HL-60/S4 treated with retinoic acid at 250 ng/mL for 4 days and 3 days (cell line): Measurements from ENCODE around the gene EGR2.
"Not testable (repeated sequence)": the region's sequence is repeated elsewhere in the genome, so short reads cannot be mapped to it uniquely, and the experiment has no call there.

Experiments used
- in situ Hi-C: fragments of 300-500 bp; cut with MboI; formaldehyde crosslinking; loops from 2 replicates; pipeline ENCODE4 v1.7.0; 2022; ENCODE audit warnings: low sequenced_read_pairs

The EGR2 gene

DNA sequence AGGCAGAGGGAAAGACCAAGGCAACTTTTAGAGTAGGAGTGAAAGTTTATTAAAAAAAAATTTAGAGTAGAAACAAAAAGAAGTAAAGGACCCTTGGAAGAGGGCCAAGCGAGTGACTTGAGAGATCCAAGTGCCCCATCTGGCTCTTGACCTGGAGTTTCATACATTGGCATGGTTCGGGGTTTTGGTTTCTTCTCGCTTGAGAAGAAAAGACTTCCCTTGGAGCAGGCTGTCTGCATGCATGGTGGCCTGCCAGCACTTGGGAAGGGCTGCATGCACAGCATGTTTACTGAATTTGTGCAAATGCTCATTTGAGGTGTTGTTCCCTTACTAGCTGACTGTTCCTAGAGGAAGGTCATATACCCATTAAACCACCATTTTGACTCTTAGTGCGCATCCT, 20.4 kb downstream of the EGR2 start:
- in situ Hi-C loops = no loop called here

DNA sequence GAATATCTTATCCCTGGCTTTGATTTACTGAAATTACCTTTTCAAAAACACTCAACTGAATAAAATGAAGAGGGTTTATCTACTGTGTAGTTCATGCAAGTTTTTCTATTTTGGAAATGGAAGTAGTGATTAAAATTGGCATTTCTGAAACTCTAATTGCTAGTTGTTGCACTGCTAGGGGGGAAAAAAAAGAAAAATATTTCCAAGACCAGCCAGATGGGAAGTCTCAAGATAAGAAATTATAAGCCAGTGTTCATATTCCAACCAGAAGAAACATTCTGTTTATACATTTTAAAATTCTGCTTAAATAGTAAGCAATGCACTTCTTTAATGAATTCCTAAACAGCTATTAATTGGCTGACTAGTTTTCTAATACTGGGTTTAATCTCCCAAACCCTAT, 21.1 kb downstream of the EGR2 start:
- in situ Hi-C loops = no loop called here

DNA sequence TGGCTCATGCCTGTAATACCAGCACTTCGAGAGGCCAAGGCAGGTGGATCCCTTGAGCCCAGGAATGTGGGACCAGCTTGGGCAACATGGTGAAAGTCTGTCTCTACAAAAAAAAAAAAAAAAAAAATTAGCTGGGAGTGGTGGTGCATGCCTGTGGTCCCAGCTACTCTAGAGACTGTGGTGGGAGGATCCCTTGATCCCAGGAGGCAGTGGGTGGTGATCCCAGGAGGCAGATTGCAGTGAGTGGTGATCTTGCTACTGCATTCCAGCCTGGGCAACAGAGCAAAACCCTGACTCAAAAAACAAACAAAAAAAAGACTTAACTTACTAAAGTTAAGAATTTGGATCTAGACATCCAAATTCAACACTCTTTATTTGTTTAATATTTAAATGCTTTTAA, 21.9 kb downstream of the EGR2 start:
- in situ Hi-C loops = no loop called here

DNA sequence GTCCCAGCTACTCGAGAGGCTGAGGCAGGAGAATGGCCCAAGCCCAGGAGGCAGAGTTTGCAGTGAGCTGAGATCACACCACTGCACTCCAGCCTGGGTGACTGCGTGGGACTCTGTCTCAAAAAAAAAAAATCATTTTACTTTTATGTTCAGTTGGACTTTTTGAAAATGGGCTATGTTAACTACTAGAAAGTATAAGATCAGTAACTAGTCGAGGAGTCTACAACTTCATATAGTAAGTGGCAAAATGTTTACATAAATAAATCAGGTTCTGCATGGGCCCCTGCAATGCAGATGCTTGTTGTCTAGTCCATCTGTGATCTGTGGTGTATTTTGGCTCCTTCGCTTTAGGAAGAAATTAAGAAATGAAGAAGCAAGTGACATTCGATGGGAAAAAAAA, 23.9 kb downstream of the EGR2 start:
- in situ Hi-C loops = no loop called here

DNA sequence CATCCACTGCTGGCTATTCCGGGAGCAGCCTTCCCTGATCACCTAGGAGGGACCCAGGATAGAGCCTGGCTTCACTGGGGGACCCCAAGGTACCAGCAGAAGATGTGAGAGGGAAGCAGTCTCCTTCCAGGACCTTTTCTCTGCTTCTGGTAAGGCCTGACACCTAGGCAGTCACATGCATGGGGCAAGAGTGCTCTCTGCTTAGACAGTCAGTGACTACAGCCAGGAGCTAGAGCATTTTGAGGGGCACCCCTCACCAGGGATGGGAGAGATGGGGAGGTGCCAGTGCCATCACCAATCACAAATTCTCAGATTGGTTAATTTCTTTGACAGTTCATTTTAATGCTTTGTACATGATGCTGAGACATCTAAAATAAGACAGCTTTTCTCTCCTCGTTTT, 25.6 kb downstream of the EGR2 start:
- in situ Hi-C loops = no loop called here

DNA sequence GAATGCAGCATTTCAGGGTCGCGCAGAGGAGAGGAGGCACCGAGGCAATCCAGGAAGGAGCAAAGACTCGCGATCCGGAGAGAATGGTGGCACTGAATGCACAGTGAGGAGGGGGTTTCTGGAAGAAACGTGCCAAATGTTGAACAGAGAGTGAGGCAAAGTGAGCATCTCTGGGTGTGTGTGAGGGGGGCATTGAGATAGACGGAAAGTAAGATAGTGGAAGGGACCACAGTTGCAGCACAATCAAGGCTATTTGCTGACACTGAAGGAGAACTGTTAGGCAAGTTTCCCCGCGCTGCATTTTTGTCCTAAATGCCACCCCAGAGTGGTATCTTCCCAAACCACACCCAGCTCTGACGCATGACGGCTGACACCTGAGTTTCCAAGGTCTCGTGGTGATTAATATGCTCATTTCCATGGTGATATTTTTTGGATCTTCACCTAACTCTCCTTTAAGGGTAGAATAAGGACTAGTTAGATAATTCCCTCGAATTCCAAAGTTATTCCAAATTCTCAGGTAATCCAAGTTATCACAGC, 26.1 kb downstream of the EGR2 start:
- in situ Hi-C loops = no loop called here

DNA sequence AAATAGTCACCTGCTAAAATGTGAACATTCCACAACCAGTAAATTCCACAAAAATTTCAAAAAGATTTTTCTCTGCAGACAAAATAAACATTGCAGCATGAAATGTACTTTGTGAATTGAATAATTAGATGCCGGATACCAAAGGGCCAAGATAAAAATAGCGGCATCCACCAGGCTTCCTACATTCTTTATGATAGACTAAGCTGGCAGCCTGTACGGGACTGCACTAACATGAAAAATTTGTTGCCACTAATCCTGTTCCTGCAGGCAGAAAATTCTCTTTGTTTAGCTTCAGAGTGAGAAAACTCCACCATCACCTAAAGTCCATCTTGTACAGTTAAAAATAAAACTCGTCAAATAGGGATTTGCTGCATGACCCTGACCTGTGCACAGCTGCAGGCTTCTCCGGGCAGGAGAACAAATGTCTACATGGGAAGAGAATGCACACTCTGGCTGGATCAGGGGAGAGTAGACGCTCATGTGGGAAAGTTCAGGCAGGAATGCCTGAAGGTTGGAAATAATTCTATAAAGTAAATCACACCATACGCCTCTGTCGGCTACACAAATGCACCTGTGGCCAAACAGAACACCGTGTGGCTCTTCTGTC, 27.2 kb downstream of the EGR2 start:
- in situ Hi-C loops = no loop called here

DNA sequence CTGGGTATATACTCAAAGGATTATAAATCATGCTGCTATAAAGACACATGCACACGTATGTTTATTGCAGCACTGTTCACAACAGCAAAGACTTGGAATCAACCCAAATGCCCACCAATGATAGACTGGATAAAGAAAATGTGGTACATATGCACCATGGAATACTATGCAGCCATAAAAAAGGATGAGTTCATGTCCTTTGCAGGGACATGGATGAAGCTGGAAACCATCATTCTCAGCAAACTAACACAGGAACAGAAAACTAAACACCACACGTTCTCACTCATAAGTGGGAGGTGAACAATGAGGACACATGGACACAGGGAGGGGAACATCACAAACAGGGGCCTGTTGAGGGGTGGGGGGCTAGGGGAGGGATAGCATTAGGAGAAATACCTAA, 27.9 kb downstream of the EGR2 start:
- in situ Hi-C loops = not testable (repeated sequence)

DNA sequence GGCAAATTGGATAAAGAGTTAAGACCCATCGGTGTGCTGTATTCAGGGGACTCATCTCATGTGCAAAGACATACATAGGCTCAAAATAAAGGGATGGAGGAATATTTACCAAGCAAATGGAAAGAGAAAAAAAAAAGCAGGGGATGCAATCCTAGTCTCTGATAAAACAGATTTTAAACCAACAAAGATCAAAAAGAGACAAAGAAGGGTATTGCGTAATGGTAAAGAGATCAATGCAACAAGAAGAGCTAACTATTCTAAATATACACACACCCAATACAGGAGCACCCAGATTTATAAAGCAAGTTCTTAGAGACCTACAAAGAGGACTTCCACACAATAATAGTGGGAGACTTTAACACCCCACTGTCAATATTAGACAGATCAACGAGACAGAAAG, 31.6 kb downstream of the EGR2 start:
- in situ Hi-C loops = not testable (repeated sequence)

DNA sequence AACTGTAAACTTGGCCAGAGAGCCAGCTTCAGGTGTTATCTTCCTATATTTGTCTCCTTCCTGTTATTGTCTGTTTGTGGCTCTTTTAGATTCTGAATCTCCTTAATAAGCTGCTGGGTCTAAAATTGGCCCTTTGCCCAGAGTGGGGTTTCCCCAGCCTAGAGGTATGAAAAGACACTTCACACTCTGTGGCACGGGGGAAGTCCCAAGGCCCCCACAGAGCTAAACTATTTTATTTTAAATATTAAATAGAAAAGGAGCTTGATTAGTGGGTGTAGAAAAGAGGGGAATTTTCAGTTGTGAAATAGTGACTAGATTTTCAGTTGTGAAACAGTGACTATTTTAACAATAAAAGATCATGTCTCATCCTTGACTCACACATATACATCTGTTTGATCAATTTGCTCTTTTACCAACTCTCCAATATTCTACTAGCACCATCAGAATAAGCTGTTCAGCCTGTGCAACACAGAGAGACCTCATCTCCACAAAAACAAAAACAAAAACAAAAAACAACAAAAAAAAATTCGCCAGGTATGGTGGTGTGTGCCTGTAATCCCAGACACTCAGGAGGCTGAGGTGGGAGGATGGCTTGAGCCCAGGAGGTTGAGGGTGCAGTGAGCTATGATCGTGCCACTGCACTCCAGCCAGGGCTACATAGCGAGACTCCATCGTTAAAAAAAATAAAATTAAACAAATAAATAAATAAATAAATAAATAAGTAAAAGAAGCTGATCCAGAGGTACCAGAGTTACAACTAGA, 36.5 kb downstream of the EGR2 start:
- in situ Hi-C loops = no loop called here

DNA sequence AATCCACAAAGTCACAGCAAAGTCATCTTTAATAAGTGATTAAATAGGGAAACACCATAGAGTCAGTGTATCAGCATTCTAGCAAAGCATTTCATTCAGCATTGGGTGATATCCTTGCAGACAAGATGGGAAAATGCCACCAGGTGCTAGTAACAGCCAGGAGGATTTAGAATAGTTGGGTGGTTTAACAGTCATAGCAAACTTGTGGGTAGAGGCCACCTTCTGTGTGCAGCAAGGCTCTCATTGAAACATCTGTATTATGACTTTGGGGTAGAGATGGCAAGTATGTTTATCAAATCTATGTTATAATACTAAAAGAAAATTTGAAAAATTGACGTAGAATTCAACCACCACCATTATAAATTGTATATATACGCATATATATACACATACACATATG, 38.0 kb downstream of the EGR2 start:
- in situ Hi-C loops = no loop called here

DNA sequence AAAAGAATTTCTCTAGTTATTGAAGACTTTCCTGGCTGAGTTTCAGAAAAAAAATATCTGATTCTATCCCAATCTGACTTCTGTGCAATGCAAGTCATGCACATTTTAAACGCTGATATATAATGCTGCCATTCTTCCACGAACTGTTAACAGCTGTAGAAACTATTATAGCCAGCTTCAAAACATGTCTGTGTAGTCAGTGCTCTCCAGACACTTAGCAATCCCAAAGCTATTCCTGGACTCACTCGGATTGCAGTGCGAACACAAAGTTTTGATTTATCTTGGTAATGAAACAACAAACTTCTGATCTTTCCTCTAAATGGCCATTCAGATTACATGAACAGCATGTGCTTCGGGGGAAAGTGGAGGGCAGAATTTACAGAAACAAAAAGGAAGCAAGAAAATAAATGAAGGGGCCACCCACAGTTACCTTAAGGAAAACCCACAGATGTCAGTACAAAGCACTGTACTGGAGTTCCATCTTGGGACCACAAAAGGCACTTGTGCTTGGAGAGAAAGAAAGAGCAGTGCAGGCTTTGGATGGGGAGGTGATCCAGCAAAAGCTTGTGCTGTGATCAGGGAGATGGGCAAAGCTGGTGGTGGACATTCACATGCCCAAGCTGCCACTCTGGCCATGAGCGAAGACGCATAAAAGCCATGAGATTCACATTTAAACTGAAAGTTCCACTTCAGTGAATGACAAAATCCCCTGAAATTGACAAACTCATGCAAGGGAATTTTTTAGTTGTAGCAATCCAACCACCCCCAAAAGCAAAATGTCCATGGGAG, 43.8 kb downstream of the EGR2 start:
- in situ Hi-C loops = no loop called here

DNA sequence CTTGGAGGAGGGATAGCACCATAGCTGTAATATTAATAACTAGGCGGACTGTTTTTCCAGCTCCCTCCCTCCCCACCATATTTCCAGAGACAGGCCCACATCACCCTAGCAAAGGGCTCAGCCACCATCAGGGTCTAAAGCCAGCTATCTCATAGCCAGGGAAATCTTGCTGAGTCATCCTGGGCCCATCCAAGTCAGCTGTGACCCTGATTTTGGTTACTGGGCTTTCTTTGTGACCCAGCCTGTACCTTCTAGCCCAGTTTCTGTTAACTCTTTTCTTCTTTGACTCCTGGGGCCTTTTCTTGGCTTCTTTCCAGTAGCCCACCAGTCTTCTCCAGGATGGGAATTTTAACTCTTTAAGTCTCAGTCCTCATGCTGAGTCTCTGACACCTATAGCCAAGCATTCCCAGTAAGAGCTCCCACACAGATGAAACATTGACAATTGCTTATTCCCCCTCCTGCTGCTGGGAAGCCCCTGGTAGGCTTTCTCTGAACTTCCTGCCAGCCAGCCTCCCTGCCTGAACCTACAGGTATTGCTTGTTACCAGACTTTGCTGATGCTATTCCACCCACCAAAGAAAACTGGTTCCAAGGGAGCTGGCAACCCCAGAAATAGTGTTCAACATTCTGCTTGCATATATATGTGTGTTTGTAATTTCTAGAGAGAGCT, 46.5 kb downstream of the EGR2 start:
- in situ Hi-C loops = no loop called here

DNA sequence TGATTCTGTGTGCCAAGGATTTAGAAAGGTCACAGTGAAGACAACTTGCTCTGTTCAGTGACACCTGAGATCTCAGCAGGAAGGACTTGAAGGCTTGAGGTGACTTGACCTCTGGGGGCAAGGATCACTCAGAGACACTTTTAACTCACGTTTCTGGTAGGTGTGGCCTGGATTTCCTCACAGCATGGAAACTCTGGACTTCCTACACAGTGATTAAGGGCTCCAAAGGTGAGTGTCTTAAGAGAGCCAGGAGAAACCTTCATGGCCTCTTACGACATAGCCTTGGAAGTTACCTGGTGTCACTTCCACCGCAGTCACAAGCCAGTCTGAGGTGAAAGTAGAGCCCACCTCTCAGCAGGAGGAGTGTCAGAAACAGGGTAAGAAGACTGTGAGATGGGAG, 49.8 kb downstream of the EGR2 start:
- in situ Hi-C loops = no loop called here

DNA sequence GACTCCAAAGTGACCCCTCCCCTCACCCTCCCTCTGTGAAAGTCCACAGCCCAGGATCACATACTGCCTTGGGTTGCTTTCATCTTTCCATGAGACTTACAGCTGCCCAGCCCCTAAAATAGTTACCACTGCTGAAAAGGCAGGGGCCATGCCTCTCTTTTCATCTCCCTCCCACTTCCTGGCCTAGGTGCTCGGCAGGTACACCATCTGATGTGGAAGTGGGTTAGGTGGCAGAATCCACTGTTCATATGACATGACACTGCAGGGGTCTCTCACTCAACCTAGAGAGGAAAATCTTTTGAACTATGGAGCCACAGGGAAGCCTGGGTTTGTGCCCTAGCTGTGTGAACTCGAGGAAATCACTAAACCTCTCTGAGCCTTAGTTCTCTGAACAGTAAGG, 50.4 kb downstream of the EGR2 start:
- in situ Hi-C loops = no loop called here

DNA sequence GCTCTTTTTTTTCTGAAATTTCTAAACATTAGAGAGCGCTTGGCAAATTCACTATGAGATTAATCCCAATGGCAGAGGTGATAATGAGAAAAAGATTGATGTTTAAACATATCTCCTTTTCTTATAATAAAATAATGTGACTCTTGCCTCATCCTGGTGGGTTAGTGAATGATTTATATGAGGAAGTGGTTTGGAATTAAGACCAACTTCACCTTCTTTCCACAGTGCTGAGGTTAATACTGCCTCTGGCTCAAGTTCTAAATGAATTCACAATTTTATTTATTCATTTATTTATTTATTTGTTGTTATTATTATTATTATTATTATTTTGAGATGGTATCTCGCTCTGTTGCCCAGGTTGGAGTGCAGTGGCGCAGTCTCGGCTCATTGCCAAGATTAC, 52.2 kb downstream of the EGR2 start:
- in situ Hi-C loops = no loop called here

DNA sequence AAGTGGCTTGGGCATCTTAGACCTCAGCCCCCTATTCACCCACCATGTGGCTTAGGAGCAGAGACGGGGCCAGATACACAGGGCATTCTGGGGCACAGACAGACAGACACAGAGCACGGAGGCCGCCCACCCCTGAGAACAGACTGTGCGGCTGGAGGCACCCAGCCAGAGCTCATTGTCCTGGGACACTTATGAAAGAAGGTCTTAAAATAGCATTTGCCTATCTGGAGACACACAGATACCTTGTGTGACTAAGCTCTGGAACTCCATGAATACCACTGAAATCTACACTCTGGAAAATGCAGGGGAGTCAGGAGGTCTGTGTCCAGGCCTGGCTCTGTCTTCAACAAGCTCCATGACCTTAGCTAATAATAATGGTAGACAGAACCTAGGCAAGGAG, 53.0 kb downstream of the EGR2 start:
- in situ Hi-C loops = no loop called here
